Thyroid gland (tissue), 4 donors: ENCODE results near the gene METTL21C. TPM values are rescaled to one million over a fixed set of nuclear protein-coding genes. Genes with fewer than 3 reads are reported as not detected.

Experiments used
- DNase-seq, 2 donors: peaks; one replicate each; pipeline ENCODE4 v3.0.0-alpha.2; 2019
- H3K27ac ChIP-seq, 3 donors: fragments of 200-600 bp; sonication (generic); 1 replicate in 2 of 3; 2 replicates in 1 of 3; pipeline ENCODE4 v1.5.1; 2016 to 2019; ENCODE audit warnings: mild to moderate bottlenecking in 1 of 3, moderate library complexity in 1 of 3
- H3K27me3 ChIP-seq: fragments of 200-600 bp; sonication (generic); one replicate; pipeline ENCODE4 v1.5.1; 2019
- H3K36me3 ChIP-seq, 2 donors: fragments of 200-600 bp; sonication (generic); one replicate each; pipeline ENCODE4 v1.5.1; 2016 to 2019
- H3K4me1 ChIP-seq, 2 donors: fragments of 200-600 bp; sonication (generic); one replicate each; pipeline ENCODE4 v1.5.1; 2017 to 2019
- H3K4me3 ChIP-seq, 3 donors: fragments of 200-600 bp; sonication (generic); replicated peaks in 1 of 3; 1 replicate in 2 of 3; 2 replicates in 1 of 3; pipeline ENCODE4 v1.5.1; 2016; ENCODE audit warnings: mild to moderate bottlenecking in 1 of 3
- H3K9me3 ChIP-seq: fragments of 200-600 bp; sonication (generic); one replicate; pipeline ENCODE4 v1.5.1; 2017
- POLR2A ChIP-seq, 2 donors: fragments of 450-650 bp; IDR thresholded peaks; one replicate each; pipeline ENCODE4 v1.6.1; 2017; ENCODE audit warnings: antibody characterized with exemption in 2 of 2, mild to moderate bottlenecking in 2 of 2, moderate library complexity in 1 of 2
- WGBS, 2 donors: methylation state at CpG; one replicate each; pipeline ENCODE4 v1.1.5; 2017; 5-methylcytosine and 5-hydroxymethylcytosine counted together
- intact Hi-C: fragments of 100-400 bp; cut with DNase I; formaldehyde crosslinking; loops from one replicate; pipeline ENCODE4 v1.15.1; 2023
- total RNA-seq, 4 donors: library from RNA; depleted of rRNA; stranded (reverse); fragments of >200 nt; gene quantifications; one replicate each; pipeline ENCODE4 v1.2.3, GENCODE V29; 2016
- TF ChIP-seq, protein P1 (sequence below), 6 experiments: fragments of 200-600 bp in 3 of 6; fragments of 450-650 bp in 3 of 6; sonication (generic) in 3 of 6; IDR thresholded peaks; one replicate each; pipeline ENCODE4 v1.5.1; 2016 to 2019; ENCODE audit warnings: antibody characterized with exemption in 6 of 6, mild to moderate bottlenecking in 2 of 6, inconsistent platforms in 1 of 6, moderate library complexity in 1 of 6

METTL21C gene
- total RNA-seq, 4 donors from 2014 or later: not detected

DNA sequence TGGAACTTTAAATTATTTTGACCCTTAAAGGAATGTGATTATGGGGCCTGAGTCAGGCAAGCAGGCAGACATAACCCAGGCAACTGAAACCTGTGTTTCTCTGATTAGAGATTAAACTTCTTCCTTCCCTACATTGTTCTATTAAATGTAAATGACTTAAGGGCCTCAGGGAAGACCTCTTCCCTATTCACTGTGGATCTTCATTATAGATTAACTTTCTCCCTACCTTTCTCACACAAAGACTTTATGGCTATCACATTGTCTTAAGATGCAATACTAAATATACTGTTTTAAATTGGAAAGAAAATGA is 8.8 kb upstream of the METTL21C start:
- peaks cover 0 to 5% of the 10 kb centered on the region in 2 donors for H3K4me1 ChIP-seq
- TF ChIP-seq, protein P1, sequence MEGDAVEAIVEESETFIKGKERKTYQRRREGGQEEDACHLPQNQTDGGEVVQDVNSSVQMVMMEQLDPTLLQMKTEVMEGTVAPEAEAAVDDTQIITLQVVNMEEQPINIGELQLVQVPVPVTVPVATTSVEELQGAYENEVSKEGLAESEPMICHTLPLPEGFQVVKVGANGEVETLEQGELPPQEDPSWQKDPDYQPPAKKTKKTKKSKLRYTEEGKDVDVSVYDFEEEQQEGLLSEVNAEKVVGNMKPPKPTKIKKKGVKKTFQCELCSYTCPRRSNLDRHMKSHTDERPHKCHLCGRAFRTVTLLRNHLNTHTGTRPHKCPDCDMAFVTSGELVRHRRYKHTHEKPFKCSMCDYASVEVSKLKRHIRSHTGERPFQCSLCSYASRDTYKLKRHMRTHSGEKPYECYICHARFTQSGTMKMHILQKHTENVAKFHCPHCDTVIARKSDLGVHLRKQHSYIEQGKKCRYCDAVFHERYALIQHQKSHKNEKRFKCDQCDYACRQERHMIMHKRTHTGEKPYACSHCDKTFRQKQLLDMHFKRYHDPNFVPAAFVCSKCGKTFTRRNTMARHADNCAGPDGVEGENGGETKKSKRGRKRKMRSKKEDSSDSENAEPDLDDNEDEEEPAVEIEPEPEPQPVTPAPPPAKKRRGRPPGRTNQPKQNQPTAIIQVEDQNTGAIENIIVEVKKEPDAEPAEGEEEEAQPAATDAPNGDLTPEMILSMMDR (IDR thresholded peaks at IDR 0.05): no peak
- no peak for TF ChIP-seq POLR2A (IDR thresholded peaks at IDR 0.05)
- no peaks in the 10 kb centered on the region for H3K9me3 ChIP-seq
- intact Hi-C loops: no loop called here
- no peaks in the 10 kb centered on the region for H3K36me3 ChIP-seq
- no peak for DNase-seq
- H3K27ac ChIP-seq: no peak overlapping the region
- no peaks in the 10 kb centered on the region for H3K27me3 ChIP-seq
- no peak overlapping the region for H3K4me3 ChIP-seq

DNA sequence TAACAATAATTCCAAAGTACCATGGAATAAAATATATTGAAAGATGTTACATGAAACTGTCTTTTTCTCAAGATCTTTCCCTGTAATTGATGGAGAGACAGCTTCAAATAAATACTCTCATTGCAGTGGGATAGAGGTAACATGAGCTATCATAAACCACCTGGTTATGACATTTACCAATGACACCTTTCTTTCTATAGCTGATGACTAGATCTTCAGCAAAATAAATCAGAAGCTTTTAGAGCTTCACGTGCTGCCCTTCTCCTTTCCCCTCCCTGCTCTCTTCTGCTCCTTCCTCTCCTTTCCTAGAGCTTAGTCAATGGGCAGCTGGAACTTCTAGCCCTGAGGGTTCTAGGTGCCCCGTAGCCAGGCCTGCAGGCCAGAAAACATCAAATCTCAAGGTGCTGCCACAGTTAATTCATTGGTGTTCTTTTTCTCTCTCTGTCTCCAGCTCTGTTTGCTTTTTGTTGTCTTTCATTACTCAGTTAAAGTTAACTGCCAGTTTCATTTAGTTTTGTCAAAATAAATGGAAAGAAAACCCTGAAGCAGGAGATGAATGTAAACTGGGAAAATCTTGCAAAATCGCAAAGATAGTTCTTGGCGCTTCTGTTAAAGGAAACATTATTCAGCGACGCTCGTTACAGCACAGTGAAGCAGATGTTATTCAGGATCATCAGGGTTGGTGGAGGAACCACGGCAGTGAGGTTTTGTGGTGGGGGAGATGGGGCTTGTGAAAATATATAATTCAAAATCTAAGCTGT is 8.3 kb upstream of the METTL21C start:
- H3K27ac ChIP-seq: no peak overlapping the region
- no peaks in the 10 kb centered on the region for H3K9me3 ChIP-seq
- 72 to 80% methylated on average over 8 of the region's 8 CpGs for WGBS, 2 donors

DNA sequence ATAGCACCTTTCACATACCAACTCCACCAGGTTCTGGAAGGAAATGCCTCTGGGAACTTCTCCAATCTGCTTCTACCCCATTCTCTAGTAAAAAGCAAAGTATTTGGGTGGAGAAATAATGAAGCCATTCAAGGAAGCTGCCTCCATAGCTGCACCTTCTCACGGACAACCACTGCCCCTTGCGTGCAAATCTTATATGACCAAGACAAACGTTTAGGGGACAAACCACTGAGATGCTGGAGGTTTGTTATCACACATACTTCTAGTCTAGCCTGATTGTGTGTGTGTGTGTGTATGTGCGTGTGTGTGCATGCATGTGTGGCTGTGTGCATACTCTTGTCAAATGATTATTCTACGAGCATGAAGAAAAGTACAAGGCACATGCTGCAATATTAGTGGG is 6.5 kb upstream of the METTL21C start:
- Histone ChIP-seq H3K4me3 (no peak overlapping the region), H3K27ac (no peak overlapping the region), H3K4me1 (no peaks in the 10 kb centered on the region), H3K36me3 (no peaks in the 10 kb centered on the region), H3K9me3 (no peaks in the 10 kb centered on the region), H3K27me3 (no peaks in the 10 kb centered on the region)
- TF ChIP-seq, protein P1 (IDR thresholded peaks at IDR 0.05): no peak
- no peak for TF ChIP-seq POLR2A (IDR thresholded peaks at IDR 0.05)
- no peak for DNase-seq
- intact Hi-C loops: no loop called here
- WGBS, 2 donors: 93 to 96% methylated on average over 5 of the region's 5 CpGs

More for the DNA sequence above, 8.3 kb upstream of the METTL21C start:
- Histone ChIP-seq H3K4me3 (no peak overlapping the region), H3K36me3 (no peaks in the 10 kb centered on the region), H3K4me1 (peaks cover 0 to 5% of the 10 kb centered on the region in 2 donors), H3K27me3 (no peaks in the 10 kb centered on the region)
- TF ChIP-seq, protein P1 (IDR thresholded peaks at IDR 0.05): no peak
- no peak for TF ChIP-seq POLR2A (IDR thresholded peaks at IDR 0.05)
- intact Hi-C loops: no loop called here
- no peak for DNase-seq

DNA sequence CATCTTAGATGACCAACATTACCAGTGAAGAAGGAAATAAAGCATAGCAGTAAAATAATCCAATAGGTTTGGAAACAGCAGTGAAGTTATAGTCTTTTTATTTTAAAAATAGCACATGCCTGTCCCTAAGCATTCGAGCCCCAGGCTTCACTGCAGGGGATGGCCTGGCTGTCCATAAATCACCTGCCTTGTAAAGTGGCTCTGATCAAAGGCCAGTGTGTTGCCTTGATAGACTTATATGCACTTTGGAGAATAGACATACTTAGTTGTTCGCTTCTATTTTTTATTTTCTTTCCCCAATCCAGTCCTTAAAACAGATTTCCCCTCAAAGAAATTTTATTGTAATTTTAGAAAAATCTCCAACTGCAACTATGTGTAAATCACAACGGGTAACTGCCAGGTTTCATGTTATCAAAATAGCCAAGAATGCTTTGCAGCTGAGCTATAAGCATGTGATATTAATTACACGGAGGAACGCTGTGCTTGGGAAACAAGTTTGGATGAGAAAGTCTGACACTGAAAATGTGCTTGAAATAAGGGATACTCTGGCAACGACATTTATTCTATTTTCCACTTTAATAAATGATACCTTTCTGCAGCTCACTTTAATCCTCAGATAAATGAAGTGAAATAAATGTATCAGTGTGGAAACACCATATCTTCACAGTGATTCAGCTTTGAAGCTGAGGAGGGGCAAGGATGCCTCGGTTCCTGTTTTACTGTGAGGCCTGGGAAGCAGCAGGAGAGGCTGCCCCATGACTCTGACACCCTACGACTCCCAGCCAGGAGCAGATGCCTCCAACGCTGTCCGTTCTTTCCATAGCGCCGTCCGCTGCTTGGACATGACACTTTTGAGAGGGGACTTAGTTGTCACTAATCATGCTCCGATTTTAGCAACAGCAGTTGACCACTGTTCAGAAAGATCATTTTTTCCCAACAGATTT is 5.5 kb upstream of the METTL21C start:
- no peaks in the 10 kb centered on the region for H3K9me3 ChIP-seq
- DNase-seq: no peak
- intact Hi-C loops: no loop called here
- H3K36me3 ChIP-seq: no peaks in the 10 kb centered on the region
- H3K27me3 ChIP-seq: no peaks in the 10 kb centered on the region
- H3K27ac ChIP-seq: no peak overlapping the region
- H3K4me3 ChIP-seq: no peak overlapping the region
- no peaks in the 10 kb centered on the region for H3K4me1 ChIP-seq
- TF ChIP-seq, protein P1 (IDR thresholded peaks at IDR 0.05): no peak
- no peak for TF ChIP-seq POLR2A (IDR thresholded peaks at IDR 0.05)
- WGBS, 2 donors: 80 to 83% methylated on average over 14 of the region's 14 CpGs

DNA sequence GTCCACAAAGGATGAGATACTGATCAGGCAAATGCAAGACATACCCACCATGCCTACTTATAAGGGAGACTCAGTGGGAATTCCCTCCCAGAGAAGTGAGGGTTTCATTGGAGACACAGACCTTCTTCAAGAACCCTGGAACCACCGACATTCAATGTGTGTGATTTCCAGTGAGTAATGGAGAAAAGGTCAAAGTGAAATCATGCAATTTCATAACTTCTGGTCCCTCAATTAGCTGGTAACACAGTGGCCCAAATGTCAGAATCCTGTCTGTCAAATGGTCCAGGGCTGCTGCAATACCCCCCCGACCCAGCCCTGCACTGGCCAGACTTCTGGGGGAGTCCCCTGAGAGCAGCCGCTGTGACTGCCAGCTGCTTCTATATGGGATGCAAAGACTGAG is 4.7 kb upstream of the METTL21C start:
- Histone ChIP-seq H3K4me3 (no peak overlapping the region), H3K27me3 (no peaks in the 10 kb centered on the region), H3K9me3 (no peaks in the 10 kb centered on the region), H3K27ac (no peak overlapping the region), H3K36me3 (no peaks in the 10 kb centered on the region), H3K4me1 (no peaks in the 10 kb centered on the region)
- no peak for DNase-seq
- intact Hi-C loops: no loop called here
- WGBS, 2 donors: 76 to 91% methylated on average over 3 of the region's 3 CpGs
- TF ChIP-seq, protein P1 (IDR thresholded peaks at IDR 0.05): no peak
- no peak for TF ChIP-seq POLR2A (IDR thresholded peaks at IDR 0.05)
